Measurements from ENCODE around the gene FAM240B.

FAM240B gene

GRCh38 chr9:38697776-38698300 lies 22.1 kb downstream of the FAM240B start:
- DNase-seq, result peak; percentile 11

GRCh38 chr9:38696999-38697398 lies 22.9 kb downstream of the FAM240B start:
- DNase-seq, result no peak

GRCh38 chr9:38694676-38695075 lies 25.3 kb downstream of the FAM240B start:
- no peak for DNase-seq

DNA sequence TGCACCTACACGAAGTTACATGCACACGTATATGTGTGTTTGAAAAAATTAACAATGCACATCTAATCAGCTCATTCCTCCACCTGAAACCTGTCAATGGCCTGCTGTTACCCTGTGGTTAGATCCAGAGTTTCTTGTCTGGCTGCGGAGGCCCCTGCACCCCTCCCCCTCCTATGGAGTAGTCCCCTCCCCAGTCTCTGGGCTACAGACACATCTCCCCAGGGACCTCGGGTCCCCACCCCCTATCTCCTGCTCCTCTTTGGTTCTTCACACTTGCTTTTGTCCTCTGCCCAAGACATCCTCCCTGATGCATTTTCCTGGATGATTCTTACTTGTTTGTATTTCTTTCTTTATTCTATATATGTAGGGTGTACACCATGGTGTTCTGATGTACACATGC lies 27.2 kb downstream of the FAM240B start:
- DNase-seq, result no peak

GRCh38 chr9:38690574-38690973 lies 29.4 kb downstream of the FAM240B start:
- no peak for DNase-seq

DNA sequence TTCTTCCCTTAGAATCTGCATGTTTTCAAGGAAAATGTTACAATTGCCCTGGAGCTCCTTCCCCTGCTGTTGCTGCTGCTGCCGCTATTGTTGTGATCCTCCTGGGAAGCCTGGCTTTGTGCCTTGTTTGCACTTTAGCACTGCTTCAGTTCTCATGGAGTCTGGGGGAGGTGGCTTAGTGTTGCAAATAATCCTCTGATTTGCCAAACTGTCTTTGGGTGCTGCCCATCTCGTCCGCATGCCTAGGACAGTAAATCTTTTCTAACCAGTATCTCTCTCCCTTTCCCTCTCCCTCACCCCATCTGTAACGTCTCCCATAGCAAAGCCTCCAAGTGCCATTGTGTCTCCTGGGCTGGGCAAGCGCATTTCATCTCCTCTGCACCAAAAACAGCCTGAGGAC lies 30.3 kb downstream of the FAM240B start:
- DNase-seq, result peak; percentile 89

GRCh38 chr9:38687992-38688391 lies 31.9 kb downstream of the FAM240B start:
- no peak for DNase-seq

DNA sequence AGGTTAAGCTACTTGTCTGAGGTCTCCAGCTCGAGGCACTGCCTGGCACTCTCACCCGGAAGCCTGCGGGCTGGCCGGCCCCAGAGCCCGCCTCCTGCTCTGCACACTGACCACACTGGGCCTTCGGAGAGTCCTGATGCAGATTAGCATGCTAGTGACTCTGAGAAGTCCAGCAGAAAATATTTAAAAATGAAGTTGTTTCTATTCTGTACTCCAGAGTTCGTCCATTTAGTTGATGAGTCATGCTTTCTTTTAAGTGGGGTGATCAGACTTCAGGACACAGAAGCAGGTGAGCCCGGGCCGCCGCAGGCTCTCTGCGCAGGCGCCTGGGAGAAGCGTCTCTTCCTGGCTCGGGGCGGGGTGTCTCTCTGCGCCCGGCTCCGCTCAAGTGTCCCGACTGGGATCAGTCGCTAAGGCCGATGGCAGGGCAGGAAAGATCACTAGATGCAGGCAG lies 32.5 kb downstream of the FAM240B start:
- DNase-seq, result peak; percentile 35

- DNase-seq, result peak; percentile 49
These were observed 33.0 kb downstream of the FAM240B start for GRCh38 chr9:38686933-38687332.

DNA sequence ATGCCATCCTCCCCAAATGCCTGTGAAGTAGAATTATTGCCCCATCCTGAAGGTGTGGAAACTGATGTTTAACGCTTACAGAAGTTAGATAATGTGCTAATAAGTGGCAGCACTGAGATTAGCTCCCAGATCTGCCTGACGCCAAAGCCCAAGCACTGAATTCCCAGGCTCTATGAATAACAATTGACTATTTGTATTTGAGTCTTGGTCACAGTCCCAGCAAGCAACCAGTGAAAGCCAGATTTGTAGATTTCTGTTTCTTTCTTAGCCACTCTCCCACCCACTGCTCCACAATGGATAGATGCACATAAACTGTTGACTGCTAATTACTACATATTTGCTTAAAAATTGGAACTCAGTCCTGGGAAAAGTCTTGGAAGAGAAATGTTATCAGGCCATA lies 34.4 kb downstream of the FAM240B start:
- DNase-seq, result no peak

- DNase-seq, result no peak
These were observed 36.6 kb downstream of the FAM240B start for GRCh38 chr9:38683336-38683735.

DNA sequence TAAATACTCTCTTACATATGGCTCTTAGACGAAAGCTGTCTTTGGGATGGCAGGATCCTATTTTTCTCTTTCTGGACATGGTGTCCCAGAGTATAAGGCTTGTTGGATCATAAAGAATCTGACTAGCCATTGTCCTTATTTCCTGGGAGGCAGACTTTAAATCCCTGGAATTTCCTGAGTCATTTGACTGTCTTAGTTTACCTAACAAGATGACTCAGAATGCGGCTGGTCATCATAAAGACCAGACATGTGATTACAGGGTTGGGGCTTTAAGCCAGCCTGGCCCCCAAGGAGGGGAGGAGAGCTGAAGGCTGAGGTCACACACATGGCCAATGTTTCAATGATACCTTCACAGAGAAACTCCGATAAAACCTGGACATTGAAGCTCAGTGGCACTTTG lies 37.2 kb downstream of the FAM240B start:
- no peak for DNase-seq

DNA sequence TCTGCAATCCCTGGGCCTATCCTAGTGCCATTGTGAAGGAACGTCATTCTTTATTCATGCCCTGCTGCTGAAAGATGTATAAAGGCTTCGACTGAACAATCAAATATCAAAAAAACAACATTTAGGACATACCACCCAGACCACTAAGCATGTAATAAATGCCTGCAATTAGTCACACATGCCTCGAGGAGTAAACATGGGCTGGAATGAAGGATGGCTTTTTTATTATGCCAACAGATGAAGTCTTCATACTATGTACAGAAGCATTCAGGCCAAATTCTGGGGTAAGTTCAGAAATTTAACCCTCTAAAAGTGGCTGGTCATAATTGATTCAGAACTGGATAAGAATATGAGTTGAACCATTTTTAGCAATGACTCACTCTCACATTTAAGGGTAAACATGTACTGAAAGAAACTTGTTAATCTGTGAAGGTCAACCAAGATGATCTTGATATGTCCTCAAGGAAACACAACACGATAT lies 38.1 kb downstream of the FAM240B start:
- DNase-seq, result no peak

- no peak for DNase-seq
These were observed 39.0 kb downstream of the FAM240B start for GRCh38 chr9:38680837-38681445.

- no peak for DNase-seq
These were observed 42.2 kb downstream of the FAM240B start for GRCh38 chr9:38677660-38678303.

DNA sequence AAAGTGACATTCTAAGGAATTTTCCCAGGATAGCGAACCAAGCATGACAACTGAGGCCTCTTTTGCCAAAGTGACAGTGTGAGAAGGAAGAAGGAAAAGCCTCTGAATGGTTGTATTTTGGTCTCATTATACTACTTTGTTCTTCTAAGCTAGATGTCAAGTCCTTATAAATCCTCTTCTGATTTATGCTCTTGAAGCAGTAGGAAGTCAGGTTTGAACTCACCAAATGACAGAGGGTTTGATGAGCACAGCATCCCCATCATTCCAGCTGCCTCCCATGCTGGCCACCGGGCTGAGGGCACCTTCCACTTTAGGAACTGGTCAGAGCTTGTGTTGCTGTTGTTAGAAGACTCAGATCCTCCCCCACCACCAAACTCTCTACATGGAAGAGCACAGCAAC lies 44.1 kb downstream of the FAM240B start:
- no peak for DNase-seq

DNA sequence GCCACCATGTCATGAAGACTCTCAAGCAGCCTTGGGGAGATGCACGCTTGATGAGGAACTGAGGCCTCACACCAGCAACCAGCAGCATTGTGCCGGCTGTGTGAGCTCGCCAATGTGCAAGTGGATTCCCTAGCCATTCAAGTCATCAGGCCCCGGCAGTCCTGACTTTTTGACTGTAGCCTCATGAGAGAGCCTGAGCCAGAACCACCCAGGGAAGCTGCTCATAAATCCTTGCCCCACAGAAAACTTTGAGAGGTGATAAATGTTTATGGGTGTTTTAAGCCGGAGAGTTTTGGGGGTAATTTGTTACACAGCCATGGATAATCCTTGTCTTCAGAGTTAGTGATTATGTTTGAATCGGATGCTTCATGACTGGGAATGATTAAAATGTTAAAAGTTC lies 44.7 kb downstream of the FAM240B start:
- no peak for DNase-seq

DNA sequence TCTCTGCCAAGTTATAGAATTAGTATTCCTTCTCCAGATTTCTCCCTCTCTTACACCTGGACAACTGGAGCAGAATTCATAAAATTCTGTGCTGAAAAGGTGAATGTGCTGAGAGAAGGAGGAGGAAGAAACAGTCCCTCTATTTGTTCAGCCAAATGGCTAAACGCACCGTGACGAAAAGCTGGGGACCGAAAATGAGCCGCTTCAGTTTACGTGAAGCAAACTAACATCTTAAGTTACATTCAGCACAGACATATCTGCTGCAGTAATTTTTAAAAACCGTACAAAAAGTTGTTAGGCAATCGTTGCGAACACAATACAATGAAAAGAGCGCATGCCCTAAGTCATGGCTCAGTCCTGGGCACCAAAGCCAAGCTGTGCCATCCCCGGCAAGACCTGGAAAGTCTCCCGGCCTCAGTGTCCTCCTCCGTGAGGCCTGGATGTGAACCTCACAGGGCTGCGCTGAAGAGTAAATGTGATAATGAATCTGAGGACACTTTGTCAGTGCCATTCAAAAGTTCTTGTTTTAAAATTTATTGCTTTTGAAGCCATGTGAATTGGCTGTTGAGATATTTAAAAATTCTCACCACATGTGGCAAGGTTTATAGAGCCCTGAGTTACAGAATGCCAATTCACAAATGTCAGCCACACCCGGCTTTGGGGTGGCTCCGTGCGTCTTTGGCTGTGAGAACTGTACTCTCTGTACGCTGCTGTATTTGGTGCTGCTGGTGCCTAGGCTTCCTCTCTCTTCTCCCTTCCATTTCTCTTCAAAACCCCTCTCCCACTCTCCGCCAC lies 46.3 kb downstream of the FAM240B start:
- no peak for DNase-seq

GRCh38 chr9:38671748-38672147 lies 48.2 kb downstream of the FAM240B start:
- DNase-seq, result no peak

GRCh38 chr9:38671372-38671731 lies 48.6 kb downstream of the FAM240B start:
- DNase-seq, result peak; percentile 67

GRCh38 chr9:38670542-38671371 lies 49.2 kb downstream of the FAM240B start:
- DNase-seq, result no peak

DNA sequence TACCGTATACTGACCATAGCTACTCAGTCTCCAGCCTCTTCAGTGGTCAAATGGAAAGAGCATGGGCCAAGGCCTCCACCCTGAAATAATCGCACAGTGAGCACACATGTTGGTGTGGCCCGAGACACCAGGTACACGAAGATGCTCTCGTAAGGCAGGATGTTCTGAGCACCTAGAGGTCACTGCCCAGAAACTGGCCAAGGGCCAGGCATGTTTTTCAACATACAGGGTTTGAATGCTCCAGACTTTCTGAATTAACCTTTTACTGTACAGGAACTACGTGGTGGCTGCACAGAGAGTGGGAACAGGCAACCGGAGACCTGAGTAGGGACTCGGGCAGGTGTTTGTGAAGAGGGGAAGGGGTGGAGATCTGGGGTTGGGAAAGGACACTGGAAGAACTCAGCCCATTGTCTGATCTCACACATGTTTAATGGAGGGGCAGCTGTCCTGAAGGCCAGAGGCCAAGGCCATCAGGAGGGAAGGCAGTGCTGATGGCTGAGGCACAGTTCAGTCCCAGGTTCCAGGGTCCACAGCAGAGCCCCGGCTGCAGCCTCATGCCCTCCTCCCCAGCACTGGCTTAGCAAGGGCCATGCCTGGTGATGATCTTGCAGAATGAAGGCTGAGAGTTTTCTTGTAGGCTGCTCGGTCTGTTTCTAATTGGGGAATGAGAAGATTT lies 51.0 kb downstream of the FAM240B start:
- no peak for DNase-seq

All from NCI-H1092 treated with DMSO at 0.1 percent for 48 hours (cell line).